HepG2 (cell line): ENCODE measurements around the gene MILR1. TPM values are rescaled to one million over a fixed set of nuclear protein-coding genes. Genes with fewer than 3 reads are reported as not detected.

Experiments
- ATAC-seq: fragments of 200-7000 bp; cut with Tn5 transposase; 3 replicates; pipeline ENCODE4 v1.9.1; 2020; ENCODE audit warnings: mild to moderate bottlenecking, moderate library complexity
- BruUV-seq: library from RNA; stranded (reverse); fragments of 400-500 nt; replicated peaks from 2 replicates; lab custom pipeline; 2021; lab: Mats Ljungman, UMichigan
- CTCF ChIA-PET: fragments of 300-600 bp; formaldehyde crosslinking; extraction: SDS; loops from one replicate; lab custom pipeline; 2021; ENCODE audit warnings: low total read pairs, inconsistent platforms, low intra/inter-chr PET ratio; lab: Yijun Ruan, JAX
- POLR2A ChIA-PET: fragments of 350-600 bp; sonication (Branson Sonifier 250); formaldehyde crosslinking; loops from one replicate; lab custom pipeline; 2020; ENCODE audit warnings: antibody characterized with exemption, inconsistent platforms; lab: Yijun Ruan, JAX
- DNase-seq: peaks from one replicate; pipeline ENCODE4 v3.0.0-alpha.2; 2015; ENCODE audit warnings: low spot score
- FAIRE-seq: peaks from 3 replicates; lab custom pipeline; 2011; peaks lifted over from hg19 to GRCh38; lab: Jason Lieb, UNC
- H2AFZ ChIP-seq: one replicate; pipeline ENCODE4 v1.6.1; 2011; ENCODE audit warnings: low read length, inconsistent platforms
- H3K27ac ChIP-seq: fragments of 300-600 bp; 3 replicates; pipeline ENCODE4 v1.8.0; 2011; ENCODE audit warnings: mixed run types, mild to moderate bottlenecking, mixed read lengths, low read length, inconsistent platforms; ENCODE audit not compliant: insufficient read depth; ENCODE audit errors: extremely low read length
- H3K27me3 ChIP-seq, 2 experiments: fragments of 200-600 bp in 1 of 2; 2 replicates in 1 of 2; 3 replicates in 1 of 2; pipeline versions ENCODE4 v1.6.0 to v1.8.0; 2011; ENCODE audit warnings: low read length in 2 of 2, mild to moderate bottlenecking in 2 of 2, moderate library complexity in 2 of 2, inconsistent platforms in 1 of 2; ENCODE audit not compliant: insufficient read depth in 2 of 2, control insufficient read depth in 1 of 2
- H3K36me3 ChIP-seq, 2 experiments: fragments of 200-600 bp in 1 of 2; replicated peaks in 1 of 2; 2 replicates in 1 of 2; 3 replicates in 1 of 2; pipeline versions ENCODE4 v1.5.1 to v1.8.0; 2011; ENCODE audit warnings: low read length in 2 of 2, inconsistent platforms in 1 of 2; ENCODE audit not compliant: insufficient read depth in 2 of 2, control insufficient read depth in 1 of 2
- H3K4me1 ChIP-seq: 2 replicates; pipeline ENCODE4 v1.5.1; 2012; ENCODE audit warnings: low read length, inconsistent platforms; ENCODE audit not compliant: insufficient read depth
- H3K4me2 ChIP-seq: 2 replicates; pipeline ENCODE4 v1.6.0; 2011; ENCODE audit warnings: low read depth, low read length, inconsistent platforms
- H3K4me3 ChIP-seq, 3 experiments: fragments of 200-600 bp in 1 of 3; sonication (generic), shearing (Covaris generic) in 1 of 3; replicated peaks in 1 of 3; 2 replicates each; pipeline ENCODE4 v1.5.1; 2011 to 2016; ENCODE audit warnings: low read length in 3 of 3, inconsistent platforms in 2 of 3, low read depth in 2 of 3, mild to moderate bottlenecking in 2 of 3, control low read depth in 1 of 3, mixed read lengths in 1 of 3; ENCODE audit not compliant: insufficient read depth in 1 of 3
- H3K79me2 ChIP-seq: one replicate; pipeline ENCODE4 v1.6.1; 2011; ENCODE audit warnings: low read length, inconsistent platforms; ENCODE audit not compliant: insufficient read depth
- H3K9ac ChIP-seq: 2 replicates; pipeline ENCODE4 v1.6.0; 2011; ENCODE audit warnings: mild to moderate bottlenecking, low read depth, low read length, inconsistent platforms; ENCODE audit not compliant: insufficient read depth
- H3K9me3 ChIP-seq: 2 replicates; pipeline ENCODE4 v1.5.1; 2012; ENCODE audit warnings: mild to moderate bottlenecking, low read length
- H4K20me1 ChIP-seq: 2 replicates; pipeline ENCODE4 v1.6.0; 2011; ENCODE audit warnings: inconsistent platforms, mild to moderate bottlenecking, low read length, moderate library complexity; ENCODE audit not compliant: insufficient read depth
- ATF7 ChIP-seq, 2 experiments: fragments of 450-650 bp in 1 of 2; sonication (generic) in 1 of 2; formaldehyde crosslinking in 1 of 2; IDR thresholded peaks; 2 replicates each; pipeline versions ENCODE4 v1.4.0 to v1.6.1; 2016 to 2020; ENCODE audit warnings: antibody characterized with exemption in 1 of 2, mild to moderate bottlenecking in 1 of 2, missing genetic modification reagents in 1 of 2
- CBX1 ChIP-seq: IDR thresholded peaks from one replicate; pipeline ENCODE4 v1.6.1; 2016; ENCODE audit warnings: antibody characterized with exemption, low read depth
- CC2D1A ChIP-seq: sonication (generic); formaldehyde crosslinking; IDR thresholded peaks from 2 replicates; pipeline ENCODE4 v1.8.1; 2023; ENCODE audit warnings: mild to moderate bottlenecking, missing genetic modification reagents
- CEBPG ChIP-seq: IDR thresholded peaks from 2 replicates; pipeline ENCODE4 v1.6.1; 2016
- GATAD1 ChIP-seq: IDR thresholded peaks from 2 replicates; pipeline ENCODE4 v1.6.1; 2016; ENCODE audit warnings: missing genetic modification reagents, missing compliant biosample characterization
- JUND ChIP-seq: sonication (generic); formaldehyde crosslinking; IDR thresholded peaks from 2 replicates; pipeline ENCODE4 v1.8.0; 2022; ENCODE audit warnings: mild to moderate bottlenecking, missing genetic modification reagents
- KAT7 ChIP-seq: IDR thresholded peaks from 2 replicates; pipeline ENCODE4 v1.6.1; 2018; ENCODE audit warnings: borderline replicate concordance, missing compliant biosample characterization
- NONO ChIP-seq, 2 experiments: fragments of 450-650 bp in 1 of 2; sonication (generic) in 1 of 2; formaldehyde crosslinking in 1 of 2; IDR thresholded peaks in 1 of 2; conservative IDR thresholded peaks in 1 of 2; 2 replicates each; pipeline versions ENCODE4 v1.6.1 to v1.8.0; 2017 to 2022; ENCODE audit warnings: mild to moderate bottlenecking in 1 of 2, missing genetic modification reagents in 1 of 2, moderate library complexity in 1 of 2
- NR2F1 ChIP-seq, 2 experiments: fragments of 450-650 bp in 1 of 2; formaldehyde crosslinking in 1 of 2; IDR thresholded peaks; 2 replicates each; pipeline versions ENCODE4 v1.5.0 to v1.6.1; 2016 to 2020; ENCODE audit warnings: mild to moderate bottlenecking in 1 of 2, missing compliant biosample characterization in 1 of 2, missing genetic modification reagents in 1 of 2, moderate library complexity in 1 of 2
- RAD51 ChIP-seq: fragments of 450-650 bp; IDR thresholded peaks from 2 replicates; pipeline ENCODE4 v1.6.1; 2016; ENCODE audit warnings: borderline replicate concordance
- RFX3 ChIP-seq: IDR thresholded peaks from 2 replicates; pipeline ENCODE4 v1.6.1; 2016; ENCODE audit warnings: missing biosample characterization, missing genetic modification reagents
- SP2 ChIP-seq: sonication (generic); formaldehyde crosslinking; IDR thresholded peaks from 2 replicates; pipeline ENCODE4 v1.5.1; 2020; ENCODE audit warnings: mild to moderate bottlenecking, missing genetic modification reagents
- TBX2 ChIP-seq: sonication (generic); formaldehyde crosslinking; IDR thresholded peaks from 2 replicates; pipeline ENCODE4 v1.5.0; 2020; ENCODE audit warnings: missing genetic modification reagents, mild to moderate bottlenecking, borderline replicate concordance
- ZMYM2 ChIP-seq: sonication (generic); formaldehyde crosslinking; IDR thresholded peaks from 2 replicates; pipeline ENCODE4 v1.8.0; 2022; ENCODE audit warnings: mild to moderate bottlenecking, missing genetic modification reagents
- ZNF207 ChIP-seq: fragments of 450-650 bp; IDR thresholded peaks from 2 replicates; pipeline ENCODE4 v1.6.1; 2016; ENCODE audit warnings: antibody characterized with exemption, borderline replicate concordance
- ZNF253 ChIP-seq: sonication (generic); formaldehyde crosslinking; IDR thresholded peaks from 2 replicates; pipeline ENCODE4 v1.8.0; 2022; ENCODE audit warnings: mild to moderate bottlenecking, missing genetic modification reagents, borderline replicate concordance
- ZNF556 ChIP-seq: sonication (generic); formaldehyde crosslinking; IDR thresholded peaks from 2 replicates; pipeline ENCODE4 v1.4.0; 2020; ENCODE audit warnings: mild to moderate bottlenecking, missing genetic modification reagents, borderline replicate concordance
- ZNF781 ChIP-seq: sonication (generic); formaldehyde crosslinking; IDR thresholded peaks from 2 replicates; pipeline ENCODE4 v1.5.1; 2020; ENCODE audit warnings: borderline replicate concordance, mild to moderate bottlenecking, missing genetic modification reagents; ENCODE audit errors: not compliant biosample characterization
- ZNF879 ChIP-seq: sonication (generic); formaldehyde crosslinking; IDR thresholded peaks from 2 replicates; pipeline ENCODE4 v1.8.1; 2023; ENCODE audit warnings: missing genetic modification reagents
- WGBS: methylation state at CpG from one replicate; pipeline ENCODE4 v1.1.6; 2017; ENCODE audit warnings: low lambda C conversion rate; 5-methylcytosine and 5-hydroxymethylcytosine counted together
- in situ Hi-C: cut with HindIII; loops from 2 replicates; pipeline ENCODE4 v1.10.0; 2017; ENCODE audit warnings: low pct_unique_long_range_greater_than_20kb; ENCODE audit not compliant: extremely low pct_ligation_motif_present
- intact Hi-C: fragments of 100-400 bp; cut with micrococcal nuclease; formaldehyde crosslinking; loops from one replicate; pipeline ENCODE4 v1.10.0; 2022; ENCODE audit not compliant: unreplicated experiment
- polyA plus RNA-seq, 8 experiments: library from polyadenylated mRNA; depleted of rRNA in 3 of 8; stranded (reverse) in 7 of 8; unstranded in 1 of 8; fragments of >200 nt; fragmentation: Illumina TruSeq in 4 of 8; extraction: Trizol in 4 of 8; gene quantifications; 2 replicates each; pipeline versions ENCODE4 v1.2.1 to v1.2.3, GENCODE V29; 2011 to 2016; ENCODE audit warnings: low read depth in 4 of 8, missing spikeins in 1 of 8, mixed read lengths in 1 of 8; ENCODE audit not compliant: insufficient read depth in 1 of 8
- total RNA-seq, 5 experiments: library from RNA; depleted of rRNA; stranded (reverse); fragments of >200 nt; fragmentation: Illumina TruSeq; extraction: Trizol; gene quantifications; 2 replicates each; pipeline ENCODE4 v1.2.3, GENCODE V29; 2016; ENCODE audit warnings: low read depth in 1 of 5
- TF ChIP-seq, protein P1 (sequence below): sonication (generic); formaldehyde crosslinking; IDR thresholded peaks from 2 replicates; pipeline ENCODE4 v1.4.0; 2020; ENCODE audit warnings: missing genetic modification reagents, borderline replicate concordance

MILR1 gene
- total and polyA plus RNA-seq, 2 of the 13 experiments (the other 11 are each of a cell fraction or from before 2014, with no cell fraction given) = 0.27 to 1.7 TPM

DNA sequence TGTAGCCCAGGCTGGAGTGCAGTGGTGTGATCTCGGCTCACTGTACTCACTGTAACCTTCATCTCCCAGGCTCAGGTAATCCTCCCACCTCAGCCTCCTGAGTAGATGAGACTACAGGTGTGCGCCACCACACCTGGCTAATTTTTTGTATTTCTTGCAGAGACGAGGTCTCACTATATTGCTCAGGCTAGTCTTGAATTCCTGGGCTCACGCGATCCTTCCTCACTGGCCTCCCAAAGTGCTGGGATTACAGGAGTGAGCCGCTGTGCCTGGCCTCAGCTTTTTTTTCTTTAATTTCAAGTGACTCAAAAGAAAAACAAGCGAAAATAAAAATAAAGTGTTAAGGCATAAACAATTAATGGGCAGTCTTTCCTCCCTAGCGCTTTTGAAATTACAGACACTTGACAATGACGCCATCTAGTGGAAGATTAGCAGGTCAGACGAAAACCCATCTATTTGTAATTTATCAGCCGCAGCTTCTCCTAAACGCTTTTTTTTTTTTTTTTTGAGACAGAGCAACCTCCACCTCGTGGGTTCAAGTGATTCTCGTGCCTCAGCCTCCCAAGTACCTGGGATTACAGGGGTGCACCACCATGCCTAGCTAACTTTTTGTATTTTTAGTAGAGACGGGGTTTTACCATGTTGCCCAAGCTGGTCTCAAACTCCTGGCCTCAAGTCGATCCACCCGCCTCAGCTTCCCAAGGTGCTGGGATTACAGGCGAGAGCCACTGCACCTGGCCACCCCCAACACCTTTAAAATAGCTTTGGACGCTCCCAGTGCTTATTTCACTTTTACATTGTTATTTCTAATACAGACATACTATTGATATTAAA is 30.2 kb upstream of the MILR1 start:
- in situ Hi-C loops = loop anchor here (5.0 kb wide), 1 partner anchor 111 kb away; no protein-coding TSS in a partner anchor
- POLR2A ChIA-PET = interaction anchor here (1.4 to 3.5 kb wide), 2 partner anchors 33 to 87 kb away, joined by 6 to 18 read pairs; partner anchors contain the start of genes CEP95 and DDX5
- H3K27ac ChIP-seq = no peak overlapping the region
- no peak for TF ChIP-seq JUND (CRISPR knock-in tag)
- no peak for TF ChIP-seq RAD51
- no peak for TF ChIP-seq CBX1
- TF ChIP-seq ZNF207 = no peak
- TF ChIP-seq NR2F1 (CRISPR knock-in tag; IDR thresholded peaks at IDR 0.05) = no peak
- no peak for TF ChIP-seq KAT7 (CRISPR knock-in tag)
- TF ChIP-seq, protein P1, sequence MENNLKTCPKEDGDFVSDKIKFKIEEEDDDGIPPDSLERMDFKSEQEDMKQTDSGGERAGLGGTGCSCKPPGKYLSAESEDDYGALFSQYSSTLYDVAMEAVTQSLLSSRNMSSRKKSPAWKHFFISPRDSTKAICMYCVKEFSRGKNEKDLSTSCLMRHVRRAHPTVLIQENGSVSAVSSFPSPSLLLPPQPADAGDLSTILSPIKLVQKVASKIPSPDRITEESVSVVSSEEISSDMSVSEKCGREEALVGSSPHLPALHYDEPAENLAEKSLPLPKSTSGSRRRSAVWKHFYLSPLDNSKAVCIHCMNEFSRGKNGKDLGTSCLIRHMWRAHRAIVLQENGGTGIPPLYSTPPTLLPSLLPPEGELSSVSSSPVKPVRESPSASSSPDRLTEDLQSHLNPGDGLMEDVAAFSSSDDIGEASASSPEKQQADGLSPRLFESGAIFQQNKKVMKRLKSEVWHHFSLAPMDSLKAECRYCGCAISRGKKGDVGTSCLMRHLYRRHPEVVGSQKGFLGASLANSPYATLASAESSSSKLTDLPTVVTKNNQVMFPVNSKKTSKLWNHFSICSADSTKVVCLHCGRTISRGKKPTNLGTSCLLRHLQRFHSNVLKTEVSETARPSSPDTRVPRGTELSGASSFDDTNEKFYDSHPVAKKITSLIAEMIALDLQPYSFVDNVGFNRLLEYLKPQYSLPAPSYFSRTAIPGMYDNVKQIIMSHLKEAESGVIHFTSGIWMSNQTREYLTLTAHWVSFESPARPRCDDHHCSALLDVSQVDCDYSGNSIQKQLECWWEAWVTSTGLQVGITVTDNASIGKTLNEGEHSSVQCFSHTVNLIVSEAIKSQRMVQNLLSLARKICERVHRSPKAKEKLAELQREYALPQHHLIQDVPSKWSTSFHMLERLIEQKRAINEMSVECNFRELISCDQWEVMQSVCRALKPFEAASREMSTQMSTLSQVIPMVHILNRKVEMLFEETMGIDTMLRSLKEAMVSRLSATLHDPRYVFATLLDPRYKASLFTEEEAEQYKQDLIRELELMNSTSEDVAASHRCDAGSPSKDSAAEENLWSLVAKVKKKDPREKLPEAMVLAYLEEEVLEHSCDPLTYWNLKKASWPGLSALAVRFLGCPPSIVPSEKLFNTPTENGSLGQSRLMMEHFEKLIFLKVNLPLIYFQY (CRISPR knock-in tag) = no peak
- no peak for TF ChIP-seq ZNF253 (CRISPR knock-in tag)
- TF ChIP-seq RFX3 (CRISPR knock-in tag) = no peak
- no peak for TF ChIP-seq TBX2 (CRISPR knock-in tag)
- no peak for TF ChIP-seq SP2
- 0 out of 2 replicates have a peak, but pooled peaks have one; percentile 29 for TF ChIP-seq CC2D1A (CRISPR knock-in tag)
- peak; percentile 29; the same call in 1 of the 2 replicates for TF ChIP-seq GATAD1
- no peak for TF ChIP-seq ATF7 (IDR thresholded peaks at IDR 0.05)
- no peak for TF ChIP-seq ATF7 (CRISPR knock-in tag; IDR thresholded peaks at IDR 0.05)
- TF ChIP-seq ZNF879 (CRISPR knock-in tag) = no peak
- 0 out of 2 replicates have a peak, but pooled peaks have one; percentile 4 for TF ChIP-seq CEBPG (CRISPR knock-in tag)
- TF ChIP-seq ZNF781 (CRISPR knock-in tag) = peak; percentile 33
- TF ChIP-seq ZMYM2 (CRISPR knock-in tag) = no peak
- TF ChIP-seq NONO (IDR thresholded peaks at IDR 0.05) = no peak
- TF ChIP-seq NONO (CRISPR knock-in tag; conservative IDR thresholded peaks at IDR 0.05) = no peak
- no peak for TF ChIP-seq ZNF556 (CRISPR knock-in tag)

More for the DNA sequence above, 30.2 kb upstream of the MILR1 start:
- CTCF ChIA-PET = interaction anchor here (0.6 to 7.9 kb wide), 6 partner anchors 10 to 230 kb away, joined by 3 to 130 read pairs (median 26); no protein-coding TSS in a partner anchor
- H3K36me3 ChIP-seq = no peaks in the 10 kb centered on the region
- intact Hi-C loops = loop anchor here (1.0 kb wide), 1 partner anchor 97 kb away; no protein-coding TSS in a partner anchor
- no peak overlapping the region for H3K9ac ChIP-seq
- H3K9me3 ChIP-seq = no peaks in the 10 kb centered on the region
- WGBS = 12% methylated on average over 19 of the region's 19 CpGs
- BruUV-seq = no TSS peak
- H4K20me1 ChIP-seq = no peaks in the 10 kb centered on the region; the same call in 1 of the 2 replicates
- no peaks in the 10 kb centered on the region for H3K79me2 ChIP-seq
- peak; percentile 67 for DNase-seq
- H3K4me3 ChIP-seq = no peak overlapping the region
- no peak overlapping the region for H2AFZ ChIP-seq
- H3K4me2 ChIP-seq = peak overlapping the region; percentile 53
- ATAC-seq = peak; percentile 22; the same call in 1 of the 3 replicates
- no peaks in the 10 kb centered on the region for H3K27me3 ChIP-seq
- no peak for FAIRE-seq
- H3K4me1 ChIP-seq = peaks cover 31% of the 10 kb centered on the region
